GM21528 (cell line): ENCODE data around the gene NCOR1.
"Not testable (repeated sequence)": the region's sequence is repeated elsewhere in the genome, so short reads cannot be mapped to it uniquely, and the experiment has no call there.

Experiments
- ATAC-seq: cut with Tn5 transposase; IDR thresholded peaks from one replicate; pipeline ENCODE4 v1.9.1; 2021; ENCODE audit warnings: mild to moderate bottlenecking, moderate library complexity; ENCODE audit not compliant: unreplicated experiment, low FRiP score

NCOR1 gene

DNA sequence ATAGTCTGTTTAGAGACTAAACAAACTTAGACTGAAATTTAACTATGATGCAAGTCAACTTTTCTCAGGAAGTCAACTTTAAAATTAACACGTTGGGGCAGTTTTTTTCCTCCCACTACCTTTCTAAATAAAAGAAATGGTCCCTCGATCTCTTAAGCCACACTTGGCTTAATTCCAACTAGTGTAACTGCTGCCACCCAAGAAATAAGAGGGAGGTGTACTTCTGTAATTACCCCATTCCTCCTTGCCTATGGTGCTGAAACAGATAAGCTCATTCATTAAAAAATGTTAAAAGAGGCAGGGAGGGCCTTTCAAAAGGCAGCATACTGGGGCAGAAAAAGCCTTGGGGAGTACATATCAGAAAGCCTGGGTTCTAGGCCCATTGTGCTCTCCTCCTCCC lies 59.8 kb downstream of the NCOR1 start:
- no peak for ATAC-seq

DNA sequence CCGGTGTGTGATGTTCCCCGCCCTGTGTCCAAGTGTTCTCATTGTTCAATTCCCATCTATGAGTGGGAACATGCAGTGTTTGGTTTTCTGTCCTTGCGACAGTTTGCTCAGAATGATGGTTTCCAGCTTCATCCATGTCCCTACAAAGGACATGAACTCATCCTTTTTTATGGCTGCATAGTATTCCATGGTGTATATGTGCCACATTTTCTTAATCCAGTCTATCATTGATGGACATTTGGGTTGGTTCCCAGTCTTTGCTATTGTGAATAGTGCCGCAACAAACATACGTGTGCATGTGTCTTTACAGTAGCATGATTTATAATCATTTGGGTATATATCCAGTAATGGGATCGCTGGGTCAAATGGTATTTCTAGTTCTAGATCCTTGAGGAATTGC lies 63.0 kb downstream of the NCOR1 start:
- not testable (repeated sequence) for ATAC-seq

DNA sequence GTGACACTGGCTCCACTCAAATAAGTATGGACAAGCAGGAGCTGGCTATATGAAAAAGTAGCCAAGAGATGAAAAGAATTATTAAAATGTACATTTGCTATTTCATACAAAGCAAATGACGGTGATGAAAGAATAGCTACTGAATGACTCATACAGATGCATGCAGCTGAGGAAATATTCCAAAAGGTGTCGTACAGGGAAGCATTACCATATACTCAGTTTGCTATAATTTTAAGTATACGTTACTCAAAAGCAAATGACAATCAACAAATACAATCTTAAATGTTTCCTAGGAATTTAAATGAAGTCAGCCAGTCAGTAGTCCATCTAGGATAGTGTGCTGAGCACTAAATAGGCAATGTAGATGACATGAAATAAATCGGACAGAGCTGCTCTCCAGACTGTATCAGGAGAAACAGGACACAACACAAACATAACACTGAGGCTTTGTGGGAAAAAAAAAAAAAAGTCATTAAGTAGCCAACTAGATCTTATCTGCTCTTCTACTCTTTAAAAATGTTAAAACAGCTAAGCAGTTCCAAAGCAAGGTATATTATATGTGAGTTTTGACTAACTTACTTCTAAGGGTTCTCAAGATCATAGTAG lies 65.0 kb downstream of the NCOR1 start:
- no peak for ATAC-seq

DNA sequence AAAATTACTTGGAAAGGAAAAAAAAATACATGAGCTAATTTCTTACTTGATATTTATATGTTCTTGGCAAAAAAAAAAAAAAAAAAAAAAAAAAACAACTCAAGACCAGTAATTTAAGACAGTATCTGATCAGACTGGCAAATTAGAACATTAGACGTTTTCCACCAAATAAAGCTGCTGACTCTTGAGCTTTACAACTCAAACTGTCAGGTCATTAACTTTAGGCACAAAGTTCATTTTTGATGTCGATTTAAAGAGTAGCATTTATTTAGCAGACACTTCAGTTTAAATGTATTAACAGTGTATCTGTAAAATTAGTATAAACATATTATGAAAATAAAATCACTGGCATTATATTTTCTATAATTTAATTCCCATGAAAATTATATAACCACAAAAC lies 66.7 kb downstream of the NCOR1 start:
- no peak for ATAC-seq

DNA sequence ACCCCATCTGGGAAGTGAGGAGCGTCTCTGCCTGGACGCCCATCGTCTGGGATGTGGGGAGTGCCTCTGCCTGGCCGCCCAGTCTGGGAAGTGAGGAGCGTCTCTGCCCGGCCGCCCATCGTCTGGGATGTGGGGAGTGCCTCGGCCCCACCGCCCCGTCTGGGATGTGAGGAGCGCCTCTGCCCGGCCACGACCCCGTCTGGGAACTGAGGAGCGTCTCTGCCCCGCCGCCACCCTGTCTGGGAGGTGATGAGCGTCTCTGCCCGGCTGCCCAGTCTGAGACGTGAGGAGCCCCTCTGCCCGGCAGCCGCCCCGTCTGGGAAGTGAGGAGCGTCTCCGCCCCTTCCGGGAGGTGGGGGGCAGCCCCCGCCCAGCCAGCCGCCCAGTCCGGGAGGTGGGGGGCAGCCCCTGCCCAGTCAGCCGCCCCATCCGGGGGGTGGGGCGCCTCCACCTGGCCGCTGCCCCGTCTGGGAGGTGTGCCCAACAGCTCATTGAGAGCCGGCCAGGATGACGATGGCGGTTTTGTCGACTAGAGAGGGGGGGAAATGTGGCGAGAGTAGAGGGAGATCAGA lies 69.9 kb downstream of the NCOR1 start:
- ATAC-seq = not testable (repeated sequence)

DNA sequence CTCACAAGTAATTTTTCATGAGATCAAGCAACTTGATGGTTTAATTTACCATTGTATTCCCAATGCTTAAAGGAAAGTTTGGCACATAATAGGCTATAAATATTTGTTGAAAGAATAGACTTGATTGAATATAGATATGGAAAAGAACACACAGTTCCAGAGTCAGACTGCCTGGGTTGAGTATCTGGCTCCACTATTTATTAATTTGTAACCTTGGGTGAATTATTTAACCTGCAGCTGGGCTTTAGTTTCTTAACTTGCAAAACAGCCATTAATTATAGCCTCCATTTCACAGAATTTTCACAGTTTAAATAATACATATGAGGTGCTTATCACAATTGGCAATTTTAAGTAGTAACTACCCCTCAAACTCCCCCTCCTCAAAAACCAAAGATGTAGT lies 73.6 kb downstream of the NCOR1 start:
- ATAC-seq = no peak

DNA sequence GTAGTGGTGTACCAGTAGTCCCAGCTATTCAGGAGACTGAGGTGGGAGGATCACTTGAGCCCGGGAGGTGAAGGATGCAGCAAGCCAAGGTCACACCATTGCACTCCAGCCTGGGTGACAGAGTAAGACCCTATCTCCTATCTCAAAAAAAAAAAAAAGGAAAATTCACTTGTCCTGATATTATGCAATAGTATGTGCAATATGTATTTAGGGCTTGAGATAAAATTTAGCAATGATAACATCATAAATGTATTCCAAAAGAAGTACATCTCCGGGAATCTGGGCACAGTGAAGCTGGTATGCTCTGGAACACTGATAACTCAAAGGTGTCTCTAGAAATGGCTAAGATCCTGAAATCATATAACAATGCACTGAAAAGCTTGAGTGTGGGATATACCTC lies 74.5 kb downstream of the NCOR1 start:
- ATAC-seq = no peak

DNA sequence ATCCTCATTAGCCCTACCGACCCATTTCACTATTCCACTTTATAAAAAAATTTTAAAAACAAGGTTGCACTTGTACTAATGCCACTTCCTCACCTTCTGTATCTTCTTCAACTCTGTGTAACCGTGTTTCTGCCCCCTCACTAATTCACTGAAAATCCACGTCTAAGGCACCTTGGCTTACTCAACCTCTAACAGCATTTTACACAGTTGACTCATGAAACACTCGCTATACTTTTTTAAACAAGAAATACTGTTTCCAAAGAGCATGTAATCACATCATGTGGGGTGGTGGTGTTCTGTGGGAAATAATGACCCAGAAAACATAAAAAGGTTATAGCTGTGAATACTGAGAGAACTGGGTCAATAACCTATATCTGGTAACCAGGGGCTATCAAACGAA lies 79.9 kb downstream of the NCOR1 start:
- ATAC-seq = no peak

DNA sequence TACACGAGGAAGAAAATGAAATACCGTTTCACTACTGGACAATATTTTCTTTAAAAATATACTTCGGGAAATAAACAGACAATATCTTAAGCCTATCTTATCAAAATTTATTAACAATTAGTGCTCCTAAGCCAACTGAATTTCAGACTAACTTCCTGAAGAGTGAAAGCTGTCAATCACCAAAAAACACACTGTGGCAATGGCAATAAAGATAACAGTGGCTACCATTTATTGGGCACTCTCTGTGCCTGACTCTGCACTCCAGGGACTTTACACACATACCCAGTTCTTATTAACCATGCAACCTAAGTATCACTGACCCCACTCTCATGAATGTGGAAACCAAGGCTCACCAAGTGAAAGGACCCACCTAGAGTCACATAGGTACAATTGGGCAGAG lies 83.7 kb downstream of the NCOR1 start:
- no peak for ATAC-seq

DNA sequence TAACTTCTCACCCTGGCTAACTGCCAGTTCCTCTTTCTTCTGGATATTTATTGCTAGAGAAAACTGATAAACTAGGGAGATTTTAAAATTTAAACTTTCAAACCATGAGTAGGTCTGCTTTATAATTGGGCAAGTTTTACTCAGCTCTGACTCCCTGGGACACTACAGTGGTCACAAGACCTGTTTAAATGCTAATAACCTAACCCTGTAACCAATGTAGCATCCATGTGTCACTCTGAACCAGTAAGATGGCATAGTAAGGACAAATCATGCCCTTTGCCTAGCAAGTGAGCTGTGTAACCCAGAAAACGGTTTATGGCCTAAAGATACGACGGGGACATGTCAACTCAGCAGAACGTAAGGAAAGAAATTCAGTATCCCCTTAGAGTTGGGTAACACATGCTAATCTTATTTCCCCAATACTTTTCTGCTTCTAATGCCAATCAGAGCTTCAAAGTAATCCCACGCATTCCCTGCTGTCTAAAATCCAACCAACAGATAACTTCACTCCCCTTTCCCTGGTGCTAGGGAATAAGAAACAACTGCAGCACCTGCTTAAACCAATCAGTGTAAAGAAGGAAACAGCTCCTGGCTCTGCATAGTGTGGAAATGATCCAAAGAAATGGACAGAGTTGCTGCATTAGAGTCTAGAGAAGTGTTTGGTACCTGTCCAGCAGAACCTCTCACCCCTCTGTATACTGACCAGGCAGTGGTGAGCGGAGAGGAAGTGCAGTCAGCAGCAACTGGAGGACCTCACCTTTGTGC lies 85.7 kb downstream of the NCOR1 start:
- ATAC-seq = no peak

DNA sequence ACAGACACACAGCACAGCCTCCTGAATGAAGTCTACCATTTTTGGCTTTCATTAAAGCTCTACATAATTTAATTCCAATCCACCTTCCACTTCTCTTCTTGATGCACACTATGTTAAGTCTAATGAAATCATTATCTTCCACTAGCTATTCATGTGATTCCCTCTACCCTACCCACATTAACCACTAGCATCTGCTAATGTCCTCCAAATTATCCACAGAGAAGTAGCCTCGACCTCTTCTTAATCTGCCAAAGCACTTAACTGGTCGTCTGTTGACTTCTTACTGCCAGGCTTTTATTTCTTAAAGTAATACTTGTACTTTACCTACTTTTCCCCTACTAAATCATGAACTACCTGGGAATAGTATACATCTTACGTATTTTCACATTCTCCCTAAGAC lies 91.8 kb downstream of the NCOR1 start:
- ATAC-seq = no peak

DNA sequence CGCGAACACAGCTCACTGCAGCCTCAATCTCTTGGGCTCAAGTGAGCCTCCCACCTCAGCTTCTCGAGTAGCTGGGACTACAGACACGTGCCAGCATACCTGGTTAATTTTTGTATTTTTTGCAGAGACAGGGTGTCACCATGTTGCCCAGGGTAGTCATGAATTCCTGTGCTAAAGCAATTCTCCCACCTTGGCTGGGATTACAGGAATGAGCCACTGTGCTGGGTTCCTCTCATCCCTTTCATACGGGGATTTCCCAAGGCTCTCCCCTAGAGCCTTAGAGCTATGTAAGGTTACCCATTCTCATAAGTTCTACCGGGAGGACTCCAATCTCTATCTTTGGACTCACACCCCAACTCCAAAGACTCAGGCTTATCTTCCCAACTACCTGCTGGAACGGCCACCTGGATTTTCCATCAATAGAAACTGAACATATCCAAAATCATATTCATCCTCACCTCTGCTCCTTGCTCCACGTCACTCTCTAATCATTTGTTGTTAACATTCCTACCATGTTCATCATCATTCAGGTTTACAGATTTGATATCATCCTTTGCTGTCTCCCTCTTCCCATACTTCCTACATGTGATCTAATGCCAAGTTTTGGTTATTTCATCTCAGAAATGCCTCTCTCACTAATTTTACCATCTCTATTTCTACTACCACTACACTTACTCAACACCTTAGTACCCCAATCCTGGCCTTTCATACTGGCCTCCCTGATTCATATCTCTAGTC lies 92.5 kb downstream of the NCOR1 start:
- no peak for ATAC-seq

DNA sequence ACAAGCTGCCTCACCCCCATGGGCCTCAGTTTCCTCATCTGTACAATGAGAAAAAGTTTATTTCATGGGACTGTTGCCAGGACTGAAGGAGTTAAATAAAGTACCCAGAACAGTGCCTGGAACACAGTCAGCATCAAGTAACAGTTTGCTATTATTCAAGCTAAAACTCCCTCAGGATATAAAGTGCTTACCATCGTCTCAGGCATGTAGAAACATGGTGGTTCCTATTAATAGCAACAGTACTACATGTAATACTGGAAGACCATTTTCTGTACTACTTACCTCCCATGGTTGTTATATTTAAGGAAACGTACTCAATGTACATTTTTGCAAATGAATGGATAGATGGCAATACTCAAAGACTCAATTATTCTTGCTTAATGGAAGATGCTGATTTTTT lies 93.4 kb downstream of the NCOR1 start:
- ATAC-seq = no peak

DNA sequence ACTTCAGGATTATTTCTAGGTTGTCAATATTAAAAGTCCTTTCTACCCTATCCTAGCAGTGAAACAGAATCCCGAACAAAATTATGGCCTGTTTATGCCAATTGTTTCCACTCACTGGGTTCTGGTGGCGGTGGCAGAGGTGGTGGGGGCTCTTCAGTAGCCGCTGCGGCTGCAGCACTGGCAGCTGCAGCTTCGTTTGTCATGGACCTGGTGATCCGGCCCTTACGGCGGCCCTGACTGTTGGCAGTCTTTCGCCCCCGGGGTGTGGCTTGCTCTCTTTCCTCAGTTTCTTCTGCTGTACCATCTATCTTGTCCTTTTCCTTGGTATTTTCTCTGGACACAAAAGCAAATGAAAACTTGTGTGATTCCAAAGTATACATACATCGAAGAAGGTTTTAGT lies 94.4 kb downstream of the NCOR1 start:
- ATAC-seq = no peak

DNA sequence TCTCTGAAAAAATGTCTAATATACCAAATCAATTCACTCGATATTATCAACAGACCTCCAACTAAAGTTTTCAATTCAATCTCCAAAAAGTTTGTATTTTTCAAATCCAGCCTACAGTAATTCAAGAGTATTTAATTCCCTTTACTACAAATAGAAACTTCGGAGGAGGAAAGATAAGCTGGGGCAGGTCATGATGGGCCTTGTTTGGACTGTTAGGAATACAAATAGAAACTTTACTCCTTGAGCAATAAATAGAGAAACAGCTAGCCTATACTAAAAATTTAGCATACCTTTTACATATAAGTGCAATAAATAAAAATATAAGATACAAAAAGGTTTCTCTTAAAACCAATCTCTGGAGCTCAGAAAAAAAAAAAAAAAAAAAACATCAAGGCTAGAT lies 98.2 kb downstream of the NCOR1 start:
- no peak for ATAC-seq

DNA sequence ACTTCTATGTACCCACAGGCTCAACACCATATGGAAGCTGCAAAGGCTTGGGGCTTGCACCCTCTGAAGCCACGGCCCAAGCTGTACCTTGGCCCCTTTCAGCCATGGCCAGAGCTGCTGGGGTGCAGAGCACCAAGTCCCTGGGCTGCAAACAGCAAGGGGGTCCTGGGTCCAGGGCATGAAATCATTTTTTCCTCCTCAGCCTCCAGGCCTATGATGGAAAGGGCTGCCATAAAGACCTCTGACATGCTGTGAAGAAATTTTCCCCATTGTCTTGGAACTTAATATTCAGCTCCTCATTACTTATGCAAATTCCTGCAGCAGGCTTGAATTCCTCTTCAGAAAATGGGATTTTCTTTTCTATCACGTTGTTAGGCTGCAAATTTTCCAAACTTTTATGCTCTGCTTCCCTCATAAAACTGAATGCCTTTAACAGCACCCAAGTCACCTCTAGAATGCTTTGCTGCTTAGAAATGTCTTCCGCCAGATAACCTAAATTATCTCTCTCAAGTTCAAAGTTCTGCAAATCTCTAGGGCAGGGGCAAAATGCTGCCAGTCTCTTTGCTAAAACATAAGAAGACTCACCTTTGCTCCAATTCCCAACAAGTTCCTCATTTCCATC lies 100.1 kb downstream of the NCOR1 start:
- ATAC-seq = not testable (repeated sequence)

DNA sequence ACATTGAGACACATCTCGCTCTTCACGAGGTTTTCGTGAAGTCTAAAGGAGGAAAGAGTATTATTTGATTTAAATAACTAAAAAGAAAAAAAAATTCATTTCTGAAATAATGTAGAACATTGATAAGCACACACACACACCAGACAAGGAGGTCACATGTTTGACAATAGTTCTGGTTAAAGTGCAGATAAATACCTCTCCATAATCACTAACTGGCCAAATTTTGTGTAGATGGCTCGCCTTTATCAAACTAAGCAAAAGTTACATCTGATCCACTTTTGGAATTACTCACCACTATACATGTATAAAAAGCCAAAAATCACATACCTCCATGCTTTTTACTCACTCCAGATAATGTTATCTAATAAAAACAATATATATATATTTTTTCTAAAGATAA lies 106.5 kb downstream of the NCOR1 start:
- no peak for ATAC-seq

DNA sequence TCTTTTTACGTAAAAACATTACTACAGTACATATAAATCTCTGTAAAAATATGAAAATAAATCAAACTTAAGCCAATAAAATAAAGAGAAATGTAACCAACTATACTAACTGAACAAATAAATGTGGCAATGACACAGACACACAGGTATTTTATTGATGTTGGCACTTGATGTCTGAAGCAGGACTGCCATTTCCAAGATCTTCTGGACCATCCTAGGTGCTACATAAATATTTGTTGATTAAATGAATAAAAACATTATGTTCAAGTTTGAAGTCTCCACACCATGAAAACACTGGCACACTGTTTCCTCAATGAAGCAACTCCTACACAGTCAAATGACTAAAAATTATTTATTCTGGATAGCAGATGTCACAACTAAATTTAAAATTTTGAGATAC lies 106.9 kb downstream of the NCOR1 start:
- ATAC-seq = no peak

DNA sequence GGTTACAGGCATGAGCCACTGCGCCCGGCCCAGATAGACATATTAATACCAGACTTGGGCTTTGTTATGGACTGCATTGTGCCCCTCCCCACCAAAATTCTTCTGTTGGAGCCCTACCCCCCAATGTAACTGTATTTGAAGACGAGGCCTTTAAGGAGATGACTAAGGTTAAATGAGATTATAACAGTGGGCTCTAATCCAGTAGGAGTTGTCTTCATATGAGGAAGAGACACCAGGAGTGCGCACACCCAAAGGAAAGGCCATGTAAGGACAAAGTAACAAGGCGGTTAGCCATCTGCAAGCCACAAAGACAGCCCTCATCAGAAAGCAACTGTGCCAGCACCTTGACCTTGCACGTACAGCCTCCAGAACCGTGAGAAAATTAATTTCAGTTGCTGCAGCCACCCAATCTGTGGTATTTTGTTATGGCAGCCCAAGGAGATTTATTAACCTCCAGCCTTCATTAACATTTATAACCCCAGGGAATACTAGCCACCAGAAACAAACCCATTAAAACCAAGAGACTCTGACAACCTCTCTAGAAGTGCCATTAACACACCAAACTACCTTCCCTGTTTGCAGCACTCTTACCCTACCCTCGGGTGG lies 108.1 kb downstream of the NCOR1 start:
- ATAC-seq = no peak

DNA sequence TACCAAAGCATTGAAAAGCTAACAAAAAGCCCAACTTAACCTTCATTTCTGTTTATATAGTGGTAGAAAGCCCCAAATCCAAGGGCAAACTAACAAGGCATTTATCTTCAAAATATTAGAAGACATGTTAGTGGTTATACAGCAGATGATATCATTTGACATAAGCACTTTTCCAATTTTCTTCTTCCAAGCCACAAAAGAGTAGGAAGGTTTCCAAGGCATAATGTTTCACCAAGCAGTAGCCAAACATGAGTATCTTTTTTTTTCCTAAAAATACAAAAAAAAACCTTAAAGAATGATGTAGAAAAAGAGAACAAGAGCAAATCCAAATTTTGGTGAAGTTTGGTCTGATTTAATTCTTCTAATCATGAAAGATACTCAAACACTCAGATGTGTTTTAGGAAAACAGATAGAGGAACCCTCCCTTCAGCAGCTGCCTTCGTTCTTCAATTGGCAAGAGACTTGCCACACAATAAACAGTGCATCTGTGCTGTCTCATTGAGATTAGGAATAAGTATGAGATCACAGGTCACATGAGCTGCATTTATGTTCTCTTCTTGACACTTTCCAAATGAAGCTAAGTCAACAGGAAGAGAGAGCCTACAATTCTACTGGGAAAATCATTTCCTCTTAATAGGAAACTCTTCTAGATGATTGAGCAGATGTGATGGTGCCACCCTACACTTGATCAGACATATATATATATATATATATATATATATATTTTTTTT lies 109.0 kb downstream of the NCOR1 start:
- ATAC-seq = no peak
